PC-9 (cell line): ENCODE measurements around the gene GTF2A2.

Experiments used
- CTCF ChIP-seq: fragments of 200-600 bp; sonication (generic); conservative IDR thresholded peaks from 2 replicates; pipeline ENCODE4 v1.6.1; 2017; ENCODE audit warnings: mixed run types, antibody characterized with exemption, mild to moderate bottlenecking, moderate library complexity
- EZH2 ChIP-seq: fragments of 200-600 bp; sonication (generic); IDR thresholded peaks from 2 replicates; pipeline ENCODE4 v1.8.0; 2017; ENCODE audit warnings: antibody characterized with exemption, low read depth

- TF ChIP-seq CTCF (no peak; the same call in 1 of the 2 replicates), EZH2 (no peak)
These were observed 24.6 kb downstream of the GTF2A2 start for GRCh38 chr15:59632714-59633113.
